ENCODE measurements around the gene ADGRF3.
A peak's percentile ranks its signal among the peaks of the same experiment; 100 is the strongest.
"Not testable (repeated sequence)": the region's sequence is repeated elsewhere in the genome, so short reads cannot be mapped to it uniquely, and the experiment has no call there.

The ADGRF3 gene

DNA sequence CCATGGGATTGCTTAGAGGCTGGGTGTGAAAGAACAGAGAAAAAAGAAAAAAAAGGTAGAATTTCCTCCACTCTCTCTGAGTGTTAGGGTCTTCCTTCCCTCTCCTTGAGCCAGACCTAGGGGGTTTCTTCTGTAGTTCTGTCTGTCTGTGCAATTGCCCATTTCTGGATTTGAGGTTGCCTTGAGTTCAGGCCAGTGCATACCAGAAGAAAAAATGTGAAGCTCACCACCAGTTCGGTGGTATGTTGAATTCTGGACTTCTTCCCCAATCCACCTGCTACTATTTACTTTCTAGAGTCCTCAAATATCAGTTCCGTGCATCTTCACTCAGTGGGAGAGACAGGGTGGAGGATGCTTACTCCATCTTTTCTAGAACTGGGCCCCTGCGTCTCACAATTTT, 16.0 kb downstream of the ADGRF3 start:
- H3K4me3 ChIP-seq (ENCODE audit: low read depth, low read length, poor library complexity, severe bottlenecking): no peak overlapping the region
- no peaks in the 10 kb centered on the region for H3K36me3 ChIP-seq (ENCODE audit: insufficient read depth, low read length)
- no peaks in the 10 kb centered on the region for H3K79me2 ChIP-seq (ENCODE audit: insufficient read depth, low read length)
- H4K20me1 ChIP-seq (ENCODE audit: insufficient read depth, low read length): no peaks in the 10 kb centered on the region
- TF ChIP-seq, protein P1, sequence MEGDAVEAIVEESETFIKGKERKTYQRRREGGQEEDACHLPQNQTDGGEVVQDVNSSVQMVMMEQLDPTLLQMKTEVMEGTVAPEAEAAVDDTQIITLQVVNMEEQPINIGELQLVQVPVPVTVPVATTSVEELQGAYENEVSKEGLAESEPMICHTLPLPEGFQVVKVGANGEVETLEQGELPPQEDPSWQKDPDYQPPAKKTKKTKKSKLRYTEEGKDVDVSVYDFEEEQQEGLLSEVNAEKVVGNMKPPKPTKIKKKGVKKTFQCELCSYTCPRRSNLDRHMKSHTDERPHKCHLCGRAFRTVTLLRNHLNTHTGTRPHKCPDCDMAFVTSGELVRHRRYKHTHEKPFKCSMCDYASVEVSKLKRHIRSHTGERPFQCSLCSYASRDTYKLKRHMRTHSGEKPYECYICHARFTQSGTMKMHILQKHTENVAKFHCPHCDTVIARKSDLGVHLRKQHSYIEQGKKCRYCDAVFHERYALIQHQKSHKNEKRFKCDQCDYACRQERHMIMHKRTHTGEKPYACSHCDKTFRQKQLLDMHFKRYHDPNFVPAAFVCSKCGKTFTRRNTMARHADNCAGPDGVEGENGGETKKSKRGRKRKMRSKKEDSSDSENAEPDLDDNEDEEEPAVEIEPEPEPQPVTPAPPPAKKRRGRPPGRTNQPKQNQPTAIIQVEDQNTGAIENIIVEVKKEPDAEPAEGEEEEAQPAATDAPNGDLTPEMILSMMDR (IDR thresholded peaks at IDR 0.05; ENCODE audit: low read length): no peak
- no peak for TF ChIP-seq EZH2 (IDR thresholded peaks at IDR 0.05; ENCODE audit: borderline replicate concordance, low read length)
- H3F3A ChIP-seq (ENCODE audit: insufficient read depth, low read length): no peaks in the 10 kb centered on the region
- H3K27ac ChIP-seq (ENCODE audit: low read depth, low read length, poor library complexity, severe bottlenecking): no peak overlapping the region
- no peaks in the 10 kb centered on the region for H3K9me3 ChIP-seq (ENCODE audit: low read length)
- no peaks in the 10 kb centered on the region for H3K4me1 ChIP-seq (ENCODE audit: insufficient read depth, low read length, severe bottlenecking)
- no peak overlapping the region for H3K4me2 ChIP-seq (ENCODE audit: low read length)
- no peak overlapping the region for H3K9ac ChIP-seq (ENCODE audit: low read length)
- H3K27me3 ChIP-seq (ENCODE audit: insufficient read depth, low read length): no peaks in the 10 kb centered on the region; the same call in 1 of the 2 replicates
- H2AFZ ChIP-seq (ENCODE audit: low read length): no peak overlapping the region
- H3K9me2 ChIP-seq (ENCODE audit: low read depth, low read length): no peaks in the 10 kb centered on the region

DNA sequence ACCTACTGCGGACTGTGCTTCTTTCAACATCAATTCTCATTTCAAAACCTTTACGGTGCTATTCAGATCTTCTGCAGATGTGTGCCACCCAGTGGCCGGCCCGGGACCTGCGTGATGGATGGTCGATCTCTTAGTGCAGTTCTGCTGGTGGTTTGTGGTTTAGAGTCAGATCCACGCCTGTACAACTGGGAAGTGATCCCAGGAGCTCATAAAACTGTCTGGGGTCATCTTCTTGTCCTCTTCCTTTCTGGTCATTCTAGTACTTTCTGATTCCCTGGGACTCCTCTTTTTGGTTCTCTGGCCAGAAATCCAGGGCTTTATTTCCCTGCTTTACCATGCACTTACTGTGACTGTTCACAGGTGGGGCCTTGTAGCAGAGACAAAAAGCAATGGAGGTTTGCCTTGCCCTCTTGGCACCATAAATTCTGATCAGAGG, 16.5 kb downstream of the ADGRF3 start:
- no peaks in the 10 kb centered on the region for H4K20me1 ChIP-seq (ENCODE audit: insufficient read depth, low read length)
- no peak overlapping the region for H3K4me2 ChIP-seq (ENCODE audit: low read length)
- no peak overlapping the region for H3K9ac ChIP-seq (ENCODE audit: low read length)
- H3K79me2 ChIP-seq (ENCODE audit: insufficient read depth, low read length): no peaks in the 10 kb centered on the region
- no peak overlapping the region for H2AFZ ChIP-seq (ENCODE audit: low read length)
- H3K27me3 ChIP-seq (ENCODE audit: insufficient read depth, low read length): no peaks in the 10 kb centered on the region; the same call in 1 of the 2 replicates
- no peak overlapping the region for H3K27ac ChIP-seq (ENCODE audit: low read depth, low read length, poor library complexity, severe bottlenecking)
- no peaks in the 10 kb centered on the region for H3K36me3 ChIP-seq (ENCODE audit: insufficient read depth, low read length)
- H3K9me3 ChIP-seq (ENCODE audit: low read length): no peaks in the 10 kb centered on the region
- H3K4me1 ChIP-seq (ENCODE audit: insufficient read depth, low read length, severe bottlenecking): no peaks in the 10 kb centered on the region
- no peaks in the 10 kb centered on the region for H3K9me2 ChIP-seq (ENCODE audit: low read depth, low read length)
- H3F3A ChIP-seq (ENCODE audit: insufficient read depth, low read length): no peaks in the 10 kb centered on the region
- H3K4me3 ChIP-seq (ENCODE audit: low read depth, low read length, poor library complexity, severe bottlenecking): no peak overlapping the region
- TF ChIP-seq EZH2 (IDR thresholded peaks at IDR 0.05; ENCODE audit: borderline replicate concordance, low read length): no peak
- TF ChIP-seq, protein P1 (IDR thresholded peaks at IDR 0.05; ENCODE audit: low read length): peak; percentile 92

DNA sequence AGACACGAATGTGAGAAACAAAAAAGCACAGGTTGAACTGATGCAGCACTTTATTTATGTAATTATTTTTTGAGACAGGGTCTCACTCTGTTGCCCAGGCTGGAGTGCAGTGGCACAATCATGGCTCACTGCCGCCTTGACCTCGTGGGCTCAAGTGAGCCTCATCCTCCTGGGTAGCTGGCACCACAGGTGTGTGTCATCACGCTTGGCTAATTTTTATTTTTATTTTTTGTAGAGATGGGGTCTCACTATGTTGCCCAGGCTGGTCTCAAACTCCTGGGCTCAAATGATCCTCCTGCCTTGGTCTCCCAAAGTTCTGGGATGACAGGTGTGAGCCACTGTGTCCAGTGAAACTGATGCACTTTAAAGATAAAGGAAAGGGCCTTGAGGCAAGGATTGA, 17.5 kb downstream of the ADGRF3 start:
- H3K9me3 ChIP-seq (ENCODE audit: low read length); H3K9ac ChIP-seq (ENCODE audit: low read length); H3K36me3 ChIP-seq (ENCODE audit: insufficient read depth, low read length); H3K27ac ChIP-seq (ENCODE audit: low read depth, low read length, poor library complexity, severe bottlenecking); H3K27me3 ChIP-seq (ENCODE audit: insufficient read depth, low read length); H3K79me2 ChIP-seq (ENCODE audit: insufficient read depth, low read length); H3F3A ChIP-seq (ENCODE audit: insufficient read depth, low read length); H3K9me2 ChIP-seq (ENCODE audit: low read depth, low read length); H4K20me1 ChIP-seq (ENCODE audit: insufficient read depth, low read length); H2AFZ ChIP-seq (ENCODE audit: low read length); H3K4me3 ChIP-seq (ENCODE audit: low read depth, low read length, poor library complexity, severe bottlenecking); H3K4me2 ChIP-seq (ENCODE audit: low read length); H3K4me1 ChIP-seq (ENCODE audit: insufficient read depth, low read length, severe bottlenecking): not testable (repeated sequence)

All from OCI-LY1 (cell line).